Common myeloid progenitor, CD34-positive (primary cell): ENCODE results near the gene BEX5. TPM values are rescaled to one million over a fixed set of nuclear protein-coding genes. Genes with fewer than 3 reads are reported as not detected.
"Not testable (repeated sequence)": the region's sequence is repeated elsewhere in the genome, so short reads cannot be mapped to it uniquely, and the experiment has no call there.

ENCODE experiments used
- CTCF ChIA-PET: fragments of 350-600 bp; sonication (Branson Sonifier 250); formaldehyde crosslinking; loops from one replicate; lab custom pipeline; 2021; ENCODE audit warnings: antibody characterized with exemption; lab: Charles Lee
- POLR2A ChIA-PET: fragments of 350-600 bp; sonication (Branson Sonifier 250); formaldehyde crosslinking; loops from one replicate; lab custom pipeline; 2021; ENCODE audit warnings: antibody characterized with exemption; lab: Charles Lee
- DNase-seq, 3 donors: peaks; one replicate each; pipeline versions ENCODE4 v3.0.0 to v3.0.0-alpha.2; 2013
- H3K27ac ChIP-seq, 2 experiments: 1 replicate in 1 of 2; 2 replicates in 1 of 2; pipeline ENCODE4 v1.7.0; 2013; ENCODE audit warnings: inconsistent platforms in 2 of 2, low read length in 2 of 2, mild to moderate bottlenecking in 2 of 2, low read depth in 1 of 2, moderate library complexity in 1 of 2; ENCODE audit not compliant: severe bottlenecking in 2 of 2, insufficient read depth in 1 of 2, poor library complexity in 1 of 2
- H3K27me3 ChIP-seq, 5 experiments: replicated peaks in 2 of 5; 1 replicate in 3 of 5; 2 replicates in 2 of 5; pipeline versions ENCODE4 v1.6.1 to v1.7.0; 2013; ENCODE audit warnings: low read length in 4 of 5, mild to moderate bottlenecking in 2 of 5, moderate library complexity in 2 of 5, inconsistent platforms in 1 of 5; ENCODE audit not compliant: insufficient read depth in 5 of 5, control insufficient read depth in 4 of 5
- H3K36me3 ChIP-seq, 4 experiments: 1 replicate in 2 of 4; 2 replicates in 2 of 4; pipeline versions ENCODE4 v1.6.1 to v1.7.0; 2013; ENCODE audit warnings: low read length in 3 of 4, control low read depth in 1 of 4, mild to moderate bottlenecking in 1 of 4; ENCODE audit not compliant: control insufficient read depth in 4 of 4, insufficient read depth in 4 of 4
- H3K4me1 ChIP-seq, 4 experiments: 1 replicate in 3 of 4; 2 replicates in 1 of 4; pipeline versions ENCODE4 v1.6.1 to v1.7.1; 2013; ENCODE audit warnings: low read length in 3 of 4, mild to moderate bottlenecking in 3 of 4, control low read depth in 1 of 4, inconsistent platforms in 1 of 4, moderate library complexity in 1 of 4; ENCODE audit not compliant: control insufficient read depth in 4 of 4, insufficient read depth in 4 of 4; ENCODE audit errors: control extremely low read depth in 1 of 4
- H3K4me3 ChIP-seq, 7 experiments: 1 replicate in 4 of 7; 2 replicates in 3 of 7; pipeline versions ENCODE4 v1.5.1 to v1.7.0; 2013; ENCODE audit warnings: mild to moderate bottlenecking in 7 of 7, low read length in 6 of 7, moderate library complexity in 6 of 7, inconsistent platforms in 2 of 7, low read depth in 2 of 7, control low read depth in 1 of 7; ENCODE audit not compliant: insufficient read depth in 4 of 7, control insufficient read depth in 1 of 7; ENCODE audit errors: extremely low read depth in 1 of 7
- H3K9me3 ChIP-seq, 5 experiments: 1 replicate in 4 of 5; 2 replicates in 1 of 5; pipeline versions ENCODE4 v1.6.1 to v1.7.1; 2013; ENCODE audit warnings: low read length in 4 of 5, mild to moderate bottlenecking in 2 of 5, inconsistent platforms in 1 of 5, low read depth in 1 of 5, moderate library complexity in 1 of 5; ENCODE audit not compliant: control insufficient read depth in 4 of 5, insufficient read depth in 2 of 5; ENCODE audit errors: control extremely low read depth in 1 of 5
- WGBS: methylation state at CpG from one replicate; pipeline ENCODE4 v1.1.5; 2013; ENCODE audit not compliant: insufficient coverage; 5-methylcytosine and 5-hydroxymethylcytosine counted together
- polyA plus RNA-seq: library from polyadenylated mRNA; unstranded; fragments of 120-200 nt; gene quantifications from one replicate; pipeline ENCODE4 v1.2.1, GENCODE V29; 2013

Gene BEX5
- polyA plus RNA-seq: 17.9 TPM

GRCh38 chrX:102155806-102156179, at the start of gene BEX5:
Gene BEX5 (minus strand): TSS chrX:102155977. CDS start chrX:102154265, 1,712 bp downstream.
- peaks cover 0 to 12% (median 2%) of the 10 kb centered on the region in 4 experiments for H3K4me1 ChIP-seq
- H3K4me3 ChIP-seq: peak within 1 kb of the TSS in 6 of 7 experiments; percentile 40 to 81 (median 67)
- H3K27ac ChIP-seq: peak within 1 kb of the TSS; percentile 50
- POLR2A ChIA-PET: no interaction called here
- 32% methylated on average over 13 of the region's 15 CpGs for WGBS
- no peaks in the 10 kb centered on the region for H3K9me3 ChIP-seq
- CTCF ChIA-PET: no interaction called here
- peak; percentile 79 to 92 (median 89) for DNase-seq
- no peaks in the 10 kb centered on the region for H3K36me3 ChIP-seq
- peaks cover 0 to 3% (median 0%) of the 10 kb centered on the region in 5 experiments for H3K27me3 ChIP-seq

- Histone ChIP-seq H3K4me3 (no peak overlapping the region), H3K27ac (no peak overlapping the region), H3K36me3 (no peaks in the 10 kb centered on the region), H3K4me1 (no peaks in the 10 kb centered on the region), H3K27me3 (no peaks in the 10 kb centered on the region), H3K9me3 (peaks cover 0 to 11% (median 2%) of the 10 kb centered on the region in 5 experiments)
- 80% methylated on average over 6 of the region's 7 CpGs for WGBS
- CTCF ChIA-PET: no interaction called here
- POLR2A ChIA-PET: no interaction called here
- DNase-seq: no peak
These were observed 30.4 kb upstream of the BEX5 start for GRCh38 chrX:102185967-102186720.

- Histone ChIP-seq H3K27me3 (peaks cover 0 to 3% (median 0%) of the 10 kb centered on the region in 5 experiments), H3K4me3 (peak overlapping the region in 6 of 7 experiments; percentile 40 to 81 (median 67)), H3K27ac (peak overlapping the region; percentile 50), H3K36me3 (no peaks in the 10 kb centered on the region), H3K4me1 (peaks cover 0 to 12% (median 2%) of the 10 kb centered on the region in 4 experiments), H3K9me3 (no peaks in the 10 kb centered on the region)
- CTCF ChIA-PET: no interaction called here
- POLR2A ChIA-PET: no interaction called here
- WGBS: 35% methylated on average over 18 of the region's 32 CpGs
- DNase-seq: peak; percentile 29 to 54 (median 39)
These were observed 624 bp downstream of the BEX5 start for GRCh38 chrX:102154900-102155805.

GRCh38 chrX:102154218-102154860, 1.4 kb downstream of the BEX5 start:
- H3K27ac ChIP-seq: peak overlapping the region in 1 of 2 experiments; percentile 50
- H3K4me1 ChIP-seq: peaks cover 0 to 12% (median 2%) of the 10 kb centered on the region in 4 experiments
- peak; percentile 11 to 35 (median 17) for DNase-seq
- H3K4me3 ChIP-seq: peak overlapping the region in 3 of 7 experiments; percentile 67 to 81 (median 77)
- WGBS: 17% methylated on average over 8 of the region's 11 CpGs
- no peaks in the 10 kb centered on the region for H3K9me3 ChIP-seq
- POLR2A ChIA-PET: no interaction called here
- peaks cover 0 to 3% (median 0%) of the 10 kb centered on the region in 5 experiments for H3K27me3 ChIP-seq
- H3K36me3 ChIP-seq: no peaks in the 10 kb centered on the region
- CTCF ChIA-PET: no interaction called here

GRCh38 chrX:102142274-102142673, 13.5 kb downstream of the BEX5 start, which contains the start of gene TCEAL6:
Gene TCEAL6 (minus strand): TSS chrX:102142481.
- H3K4me3 ChIP-seq, POLR2A ChIA-PET, CTCF ChIA-PET, DNase-seq, H3K36me3 ChIP-seq, H3K27ac ChIP-seq, H3K9me3 ChIP-seq, H3K4me1 ChIP-seq: not testable (repeated sequence)
- peaks cover 0 to 40% (median 4%) of the 10 kb centered on the region in 5 experiments for H3K27me3 ChIP-seq
- 80% methylated on average over 2 of the region's 31 CpGs for WGBS

- H3K9me3 ChIP-seq, H3K36me3 ChIP-seq, POLR2A ChIA-PET, DNase-seq, H3K27ac ChIP-seq, H3K4me3 ChIP-seq, H3K4me1 ChIP-seq, CTCF ChIA-PET: not testable (repeated sequence)
- peaks cover 0 to 40% (median 4%) of the 10 kb centered on the region in 5 experiments for H3K27me3 ChIP-seq
- WGBS: 35% methylated on average over 18 of the region's 19 CpGs
These were observed 14.1 kb downstream of the BEX5 start for GRCh38 chrX:102141631-102142030.
